K562 (cell line): ENCODE results near the gene FMNL3. TPM values are rescaled to one million over a fixed set of nuclear protein-coding genes. Genes with fewer than 3 reads are reported as not detected.

Experiments
- ATAC-seq: fragments of 200-7000 bp; cut with Tn5 transposase; 3 replicates; pipeline ENCODE4 v1.9.1; 2020; ENCODE audit warnings: moderate library complexity
- BruUV-seq: library from RNA; stranded (reverse); fragments of 400-500 nt; replicated peaks from 2 replicates; lab custom pipeline; 2021; lab: Mats Ljungman, UMichigan
- CTCF ChIA-PET: fragments of 300-600 bp; formaldehyde crosslinking; extraction: SDS; loops from one replicate; lab custom pipeline; 2021; ENCODE audit warnings: low intra/inter-chr PET ratio; lab: Yijun Ruan, JAX
- POLR2A ChIA-PET: fragments of 300-600, 350-650 bp; sonication (Branson Sonifier 250); formaldehyde crosslinking; extraction: SDS; loops from one replicate; lab custom pipeline; 2021; ENCODE audit warnings: antibody characterized with exemption, inconsistent platforms; lab: Yijun Ruan, JAX
- DNase-seq, 4 experiments: peaks; one replicate each; pipeline versions ENCODE4 v3.0.0 to v3.0.0-alpha.2; 2011 to 2018; ENCODE audit warnings: low spot score in 3 of 4, mixed read lengths in 3 of 4; ENCODE audit errors: extremely low read depth in 1 of 4
- FAIRE-seq: peaks from 2 replicates; lab custom pipeline; 2011; peaks lifted over from hg19 to GRCh38; lab: Jason Lieb, UNC
- H2AFZ ChIP-seq: 2 replicates; pipeline ENCODE4 v1.6.0; 2011; ENCODE audit warnings: low read depth, low read length, control low read depth, inconsistent platforms
- H3K27ac ChIP-seq: fragments of 200-600 bp; 3 replicates; pipeline ENCODE4 v1.8.0; 2011; ENCODE audit warnings: low read depth, mild to moderate bottlenecking, control low read depth, inconsistent platforms, low read length, moderate library complexity, mixed read lengths; ENCODE audit errors: extremely low read depth
- H3K27me3 ChIP-seq, 2 experiments: fragments of 300-600 bp in 1 of 2; 2 replicates in 1 of 2; 3 replicates in 1 of 2; pipeline versions ENCODE4 v1.6.0 to v1.8.0; 2011; ENCODE audit warnings: inconsistent platforms in 2 of 2, low read length in 2 of 2, mild to moderate bottlenecking in 1 of 2, mixed read lengths in 1 of 2, moderate library complexity in 1 of 2; ENCODE audit not compliant: control insufficient read depth in 2 of 2, insufficient read depth in 2 of 2
- H3K36me3 ChIP-seq: fragments of 300-600 bp; 3 replicates; pipeline ENCODE4 v1.8.0; 2011; ENCODE audit warnings: mild to moderate bottlenecking, low read length, inconsistent platforms; ENCODE audit not compliant: control insufficient read depth, insufficient read depth
- H3K4me1 ChIP-seq, 2 experiments: fragments of 200-600 bp in 1 of 2; replicated peaks in 1 of 2; 2 replicates in 1 of 2; 3 replicates in 1 of 2; pipeline versions ENCODE4 v1.5.1 to v1.8.0; 2011; ENCODE audit warnings: inconsistent platforms in 2 of 2, low read length in 2 of 2, mild to moderate bottlenecking in 1 of 2, mixed read lengths in 1 of 2, moderate library complexity in 1 of 2; ENCODE audit not compliant: control insufficient read depth in 2 of 2, insufficient read depth in 2 of 2
- H3K4me2 ChIP-seq: 2 replicates; pipeline ENCODE4 v1.6.1; 2011; ENCODE audit warnings: low read length, control low read depth, inconsistent platforms, mixed read lengths; ENCODE audit not compliant: insufficient read depth
- H3K4me3 ChIP-seq: fragments of 200-600 bp; sonication (generic), shearing (Covaris generic); 2 replicates; pipeline ENCODE4 v1.5.1; 2016; ENCODE audit warnings: control low read depth, inconsistent platforms
- H3K79me2 ChIP-seq: fragments of 200-600 bp; 3 replicates; pipeline ENCODE4 v1.8.0; 2011; ENCODE audit warnings: low read length, inconsistent platforms; ENCODE audit not compliant: control insufficient read depth, insufficient read depth
- H3K9ac ChIP-seq, 2 experiments: 2 replicates each; pipeline versions ENCODE4 v1.6.0 to v1.6.1; 2011; ENCODE audit warnings: low read depth in 2 of 2, low read length in 2 of 2, control low read depth in 1 of 2, inconsistent platforms in 1 of 2, mild to moderate bottlenecking in 1 of 2, mixed read lengths in 1 of 2; ENCODE audit not compliant: insufficient read depth in 1 of 2
- H3K9me1 ChIP-seq: one replicate; pipeline ENCODE4 v1.6.0; 2011; ENCODE audit warnings: inconsistent platforms, mild to moderate bottlenecking, low read length, moderate library complexity; ENCODE audit not compliant: control insufficient read depth, insufficient read depth
- H3K9me3 ChIP-seq: replicated peaks from 2 replicates; pipeline ENCODE4 v1.5.1; 2011; ENCODE audit warnings: low read depth, low read length, inconsistent platforms; ENCODE audit not compliant: control insufficient read depth, insufficient read depth
- H4K20me1 ChIP-seq: replicated peaks from 2 replicates; pipeline ENCODE4 v1.6.1; 2011; ENCODE audit warnings: low read length, inconsistent platforms, mixed read lengths; ENCODE audit not compliant: control insufficient read depth, insufficient read depth
- ATF4 ChIP-seq: fragments of 450-650 bp; formaldehyde crosslinking; IDR thresholded peaks from 2 replicates; pipeline ENCODE4 v1.4.0; 2022; ENCODE audit warnings: mild to moderate bottlenecking, moderate library complexity
- MAX ChIP-seq: sonication (generic); formaldehyde crosslinking; IDR thresholded peaks from 2 replicates; pipeline ENCODE4 v1.9.0; 2022; ENCODE audit warnings: mild to moderate bottlenecking, missing genetic modification reagents
- MNT ChIP-seq, 2 experiments: fragments of 450-650 bp; conservative IDR thresholded peaks; 2 replicates each; pipeline ENCODE4 v1.6.1; 2017; ENCODE audit warnings: mild to moderate bottlenecking in 2 of 2, moderate library complexity in 2 of 2
- RBFOX2 ChIP-seq: fragments of 200-400 bp; formaldehyde crosslinking; IDR thresholded peaks from 2 replicates; pipeline ENCODE4 v1.6.1; 2017; ENCODE audit warnings: low read depth, mild to moderate bottlenecking, low read length, moderate library complexity
- SAFB2 ChIP-seq: fragments of 200-400 bp; formaldehyde crosslinking; IDR thresholded peaks from 2 replicates; pipeline ENCODE4 v1.6.1; 2018; ENCODE audit warnings: borderline replicate concordance, low read length, low read depth, moderate library complexity; ENCODE audit not compliant: severe bottlenecking
- SIX5 ChIP-seq, 2 experiments: IDR thresholded peaks; 2 replicates each; pipeline ENCODE4 v1.6.1; 2011; ENCODE audit warnings: low read length in 2 of 2, borderline replicate concordance in 1 of 2, low read depth in 1 of 2, mild to moderate bottlenecking in 1 of 2, moderate library complexity in 1 of 2; ENCODE audit not compliant: insufficient read depth in 1 of 2
- SP1 ChIP-seq: sonication (generic); formaldehyde crosslinking; IDR thresholded peaks from 2 replicates; pipeline ENCODE4 v1.8.1; 2022; ENCODE audit warnings: mild to moderate bottlenecking, missing genetic modification reagents
- ZNF584 ChIP-seq: fragments of 200-800 bp; sonication (Bioruptor generic); IDR thresholded peaks from 2 replicates; pipeline ENCODE4 v1.6.1; 2016; ENCODE audit warnings: low read depth, mild to moderate bottlenecking, missing genetic modification characterization, missing compliant biosample characterization
- ZSCAN32 ChIP-seq: fragments of 450-650 bp; formaldehyde crosslinking; IDR thresholded peaks from 2 replicates; pipeline ENCODE4 v1.4.0; 2020; ENCODE audit warnings: mild to moderate bottlenecking, moderate library complexity
- WGBS: fragments of 100-300 bp; shearing (Covaris generic); methylation state at CpG from one replicate; pipeline ENCODE4 v1.1.6; 2016; ENCODE audit warnings: low coverage, mixed read lengths; ENCODE audit not compliant: insufficient coverage; ENCODE audit errors: missing lambda C conversion rate; 5-methylcytosine and 5-hydroxymethylcytosine counted together
- in situ Hi-C: fragments of 300-500 bp; cut with MboI; formaldehyde crosslinking; loops from 4 replicates; pipeline ENCODE4 v1.15.0; 2018; ENCODE audit warnings: inconsistent platforms, mixed read lengths
- intact Hi-C: fragments of 100-400 bp; cut with micrococcal nuclease; formaldehyde crosslinking; loops from 2 replicates; pipeline ENCODE4 v1.14.2; 2022
- polyA plus RNA-seq, 8 experiments: library from polyadenylated mRNA; depleted of rRNA in 4 of 8; stranded (reverse) in 5 of 8; unstranded in 3 of 8; fragments of >200 nt; fragmentation: Nextera tagmentation in 2 of 8; fragmentation: Illumina TruSeq in 1 of 8; extraction: Ambion mirVana in 2 of 8; extraction: Trizol in 1 of 8; gene quantifications; 2 replicates each; pipeline versions ENCODE4 v1.2.1 to v1.2.3, GENCODE V29; 2011 to 2014; ENCODE audit warnings: inconsistent platforms in 1 of 8, missing spikeins in 1 of 8
- total RNA-seq, 7 experiments: library from RNA; depleted of rRNA in 6 of 7; stranded (reverse); fragments of >200 nt in 6 of 7; fragmentation: Illumina TruSeq in 2 of 7; extraction: Trizol in 2 of 7; gene quantifications; 2 replicates each; pipeline versions ENCODE4 v1.2.1 to v1.2.3, GENCODE V29; 2011 to 2021; ENCODE audit warnings: low replicate concordance in 1 of 7
- TF ChIP-seq, protein P1 (sequence below): fragments of 250-450 bp; sonication (Bioruptor Pico); IDR thresholded peaks from 2 replicates; pipeline ENCODE4 v1.4.0; 2020; ENCODE audit warnings: mild to moderate bottlenecking, moderate library complexity, borderline replicate concordance
- TF ChIP-seq, protein P2 (sequence below): sonication (generic); formaldehyde crosslinking; IDR thresholded peaks from 2 replicates; pipeline ENCODE4 v1.8.1; 2023; ENCODE audit warnings: mild to moderate bottlenecking, missing genetic modification reagents

The FMNL3 gene
- total and polyA plus RNA-seq, 9 of the 15 experiments (the other 6 are each of a cell fraction or from before 2014, with no cell fraction given), result 0.49 to 14.4 (median 6.8) TPM

- TF ChIP-seq SIX5 (IDR thresholded peaks at IDR 0.05; ENCODE audit: borderline replicate concordance in 1 of 2, insufficient read depth in 1 of 2, low read depth in 1 of 2, low read length in 2 of 2), result no peak
- TF ChIP-seq ATF4, result peak; percentile 28; the same call in 1 of the 2 replicates
- TF ChIP-seq ZSCAN32 (CRISPR knock-in tag), result peak; percentile 59; the same call in 1 of the 2 replicates
- no peak for TF ChIP-seq MAX (CRISPR knock-in tag)
- TF ChIP-seq MNT (conservative IDR thresholded peaks at IDR 0.05), result no peak
Observed at GRCh38 chr12:49619286-49619685, 87.9 kb downstream of the FMNL3 start (continued).

GRCh38 chr12:49618576-49618975, 88.6 kb downstream of the FMNL3 start:
- H3K9me3 ChIP-seq, result no peaks in the 10 kb centered on the region
- H3K79me2 ChIP-seq, result no peaks in the 10 kb centered on the region
- intact Hi-C loops, result no loop called here
- ATAC-seq, result no peak
- 17% methylated on average over 1 of the region's 1 CpG for WGBS
- no peak overlapping the region for H3K4me3 ChIP-seq
- no peak for FAIRE-seq
- no peak overlapping the region for H2AFZ ChIP-seq
- H3K4me2 ChIP-seq, result no peak overlapping the region
- H3K9ac ChIP-seq, result no peak overlapping the region
- in situ Hi-C loops, result no loop called here
- BruUV-seq, result no TSS peak
- no peak overlapping the region for H3K27ac ChIP-seq
- CTCF ChIA-PET, result no interaction called here
- POLR2A ChIA-PET, result interaction anchor here (0.6 to 1.5 kb wide), 4 partner anchors 123 to 351 kb away, joined by 3 read pairs; no protein-coding TSS in a partner anchor
- H3K9me1 ChIP-seq, result no peaks in the 10 kb centered on the region
- peaks cover 15 to 19% of the 10 kb centered on the region in 2 experiments for H3K4me1 ChIP-seq
- H4K20me1 ChIP-seq, result no peaks in the 10 kb centered on the region
- no peak for DNase-seq
- H3K27me3 ChIP-seq, result no peaks in the 10 kb centered on the region
- no peaks in the 10 kb centered on the region for H3K36me3 ChIP-seq
- TF ChIP-seq ZNF584 (CRISPR knock-in tag) (no peak), RBFOX2 (no peak), SP1 (CRISPR knock-in tag) (no peak), SAFB2 (no peak)
- TF ChIP-seq, protein P1, sequence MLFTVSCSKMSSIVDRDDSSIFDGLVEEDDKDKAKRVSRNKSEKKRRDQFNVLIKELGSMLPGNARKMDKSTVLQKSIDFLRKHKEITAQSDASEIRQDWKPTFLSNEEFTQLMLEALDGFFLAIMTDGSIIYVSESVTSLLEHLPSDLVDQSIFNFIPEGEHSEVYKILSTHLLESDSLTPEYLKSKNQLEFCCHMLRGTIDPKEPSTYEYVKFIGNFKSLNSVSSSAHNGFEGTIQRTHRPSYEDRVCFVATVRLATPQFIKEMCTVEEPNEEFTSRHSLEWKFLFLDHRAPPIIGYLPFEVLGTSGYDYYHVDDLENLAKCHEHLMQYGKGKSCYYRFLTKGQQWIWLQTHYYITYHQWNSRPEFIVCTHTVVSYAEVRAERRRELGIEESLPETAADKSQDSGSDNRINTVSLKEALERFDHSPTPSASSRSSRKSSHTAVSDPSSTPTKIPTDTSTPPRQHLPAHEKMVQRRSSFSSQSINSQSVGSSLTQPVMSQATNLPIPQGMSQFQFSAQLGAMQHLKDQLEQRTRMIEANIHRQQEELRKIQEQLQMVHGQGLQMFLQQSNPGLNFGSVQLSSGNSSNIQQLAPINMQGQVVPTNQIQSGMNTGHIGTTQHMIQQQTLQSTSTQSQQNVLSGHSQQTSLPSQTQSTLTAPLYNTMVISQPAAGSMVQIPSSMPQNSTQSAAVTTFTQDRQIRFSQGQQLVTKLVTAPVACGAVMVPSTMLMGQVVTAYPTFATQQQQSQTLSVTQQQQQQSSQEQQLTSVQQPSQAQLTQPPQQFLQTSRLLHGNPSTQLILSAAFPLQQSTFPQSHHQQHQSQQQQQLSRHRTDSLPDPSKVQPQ (CRISPR knock-in tag), result no peak
- TF ChIP-seq, protein P2, sequence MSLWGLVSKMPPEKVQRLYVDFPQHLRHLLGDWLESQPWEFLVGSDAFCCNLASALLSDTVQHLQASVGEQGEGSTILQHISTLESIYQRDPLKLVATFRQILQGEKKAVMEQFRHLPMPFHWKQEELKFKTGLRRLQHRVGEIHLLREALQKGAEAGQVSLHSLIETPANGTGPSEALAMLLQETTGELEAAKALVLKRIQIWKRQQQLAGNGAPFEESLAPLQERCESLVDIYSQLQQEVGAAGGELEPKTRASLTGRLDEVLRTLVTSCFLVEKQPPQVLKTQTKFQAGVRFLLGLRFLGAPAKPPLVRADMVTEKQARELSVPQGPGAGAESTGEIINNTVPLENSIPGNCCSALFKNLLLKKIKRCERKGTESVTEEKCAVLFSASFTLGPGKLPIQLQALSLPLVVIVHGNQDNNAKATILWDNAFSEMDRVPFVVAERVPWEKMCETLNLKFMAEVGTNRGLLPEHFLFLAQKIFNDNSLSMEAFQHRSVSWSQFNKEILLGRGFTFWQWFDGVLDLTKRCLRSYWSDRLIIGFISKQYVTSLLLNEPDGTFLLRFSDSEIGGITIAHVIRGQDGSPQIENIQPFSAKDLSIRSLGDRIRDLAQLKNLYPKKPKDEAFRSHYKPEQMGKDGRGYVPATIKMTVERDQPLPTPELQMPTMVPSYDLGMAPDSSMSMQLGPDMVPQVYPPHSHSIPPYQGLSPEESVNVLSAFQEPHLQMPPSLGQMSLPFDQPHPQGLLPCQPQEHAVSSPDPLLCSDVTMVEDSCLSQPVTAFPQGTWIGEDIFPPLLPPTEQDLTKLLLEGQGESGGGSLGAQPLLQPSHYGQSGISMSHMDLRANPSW, result no peak
